ENCODE data around the gene RTKN. TPM values are rescaled to one million over a fixed set of nuclear protein-coding genes. Genes with fewer than 3 reads are reported as not detected.

The RTKN gene
- total RNA-seq, 1 donor from 2014 or later, result 26.6 TPM

GRCh38 chr2:74417763-74418162 lies 24.0 kb downstream of the RTKN start:
- H3K36me3 ChIP-seq (ENCODE audit: control insufficient read depth in 3 of 3, insufficient read depth in 3 of 3, low read length in 3 of 3), result no peaks in the 10 kb centered on the region
- H3K27ac ChIP-seq (ENCODE audit: low read depth, low read length), result no peak overlapping the region
- H3K4me3 ChIP-seq (ENCODE audit: low read length in 3 of 3), result no peak overlapping the region
- peaks cover 31 to 43% (median 35%) of the 10 kb centered on the region in 3 donors for H3K4me1 ChIP-seq (ENCODE audit: control insufficient read depth in 3 of 3, insufficient read depth in 3 of 3, low read length in 3 of 3)
- no peaks in the 10 kb centered on the region for H3K9me3 ChIP-seq (ENCODE audit: control insufficient read depth in 3 of 3, low read length in 3 of 3)
- peaks cover 23 to 47% (median 39%) of the 10 kb centered on the region in 3 donors for H3K27me3 ChIP-seq (ENCODE audit: control insufficient read depth in 3 of 3, insufficient read depth in 3 of 3, low read length in 3 of 3)
- H3K9ac ChIP-seq (ENCODE audit: low read depth in 1 of 3, low read length in 3 of 3), result no peak overlapping the region

GRCh38 chr2:74417197-74417596 lies 24.5 kb downstream of the RTKN start:
- no peaks in the 10 kb centered on the region for H3K9me3 ChIP-seq (ENCODE audit: control insufficient read depth in 3 of 3, low read length in 3 of 3)
- peaks cover 23 to 44% (median 37%) of the 10 kb centered on the region in 3 donors for H3K27me3 ChIP-seq (ENCODE audit: control insufficient read depth in 3 of 3, insufficient read depth in 3 of 3, low read length in 3 of 3)
- H3K36me3 ChIP-seq (ENCODE audit: control insufficient read depth in 3 of 3, insufficient read depth in 3 of 3, low read length in 3 of 3), result no peaks in the 10 kb centered on the region
- no peak overlapping the region for H3K9ac ChIP-seq (ENCODE audit: low read depth in 1 of 3, low read length in 3 of 3)
- no peak overlapping the region for H3K4me3 ChIP-seq (ENCODE audit: low read length in 3 of 3)
- peaks cover 30 to 41% (median 33%) of the 10 kb centered on the region in 3 donors for H3K4me1 ChIP-seq (ENCODE audit: control insufficient read depth in 3 of 3, insufficient read depth in 3 of 3, low read length in 3 of 3)
- no peak overlapping the region for H3K27ac ChIP-seq (ENCODE audit: low read depth, low read length)

GRCh38 chr2:74416778-74417177 lies 25.0 kb downstream of the RTKN start:
- H3K27ac ChIP-seq (ENCODE audit: low read depth, low read length), result no peak overlapping the region
- H3K9ac ChIP-seq (ENCODE audit: low read depth in 1 of 3, low read length in 3 of 3), result no peak overlapping the region
- H3K9me3 ChIP-seq (ENCODE audit: control insufficient read depth in 3 of 3, low read length in 3 of 3), result no peaks in the 10 kb centered on the region
- H3K27me3 ChIP-seq (ENCODE audit: control insufficient read depth in 3 of 3, insufficient read depth in 3 of 3, low read length in 3 of 3), result peaks cover 23 to 40% (median 33%) of the 10 kb centered on the region in 3 donors
- no peak overlapping the region for H3K4me3 ChIP-seq (ENCODE audit: low read length in 3 of 3)
- no peaks in the 10 kb centered on the region for H3K36me3 ChIP-seq (ENCODE audit: control insufficient read depth in 3 of 3, insufficient read depth in 3 of 3, low read length in 3 of 3)
- H3K4me1 ChIP-seq (ENCODE audit: control insufficient read depth in 3 of 3, insufficient read depth in 3 of 3, low read length in 3 of 3), result peaks cover 26 to 37% (median 29%) of the 10 kb centered on the region in 3 donors

- H3K9ac ChIP-seq (ENCODE audit: low read depth in 1 of 3, low read length in 3 of 3), result peak overlapping the region in 2 of 3 donors; percentile 40 to 75
- H3K27me3 ChIP-seq (ENCODE audit: control insufficient read depth in 3 of 3, insufficient read depth in 3 of 3, low read length in 3 of 3), result peaks cover 18 to 32% (median 25%) of the 10 kb centered on the region in 3 donors
- peaks cover 17 to 30% (median 22%) of the 10 kb centered on the region in 3 donors for H3K4me1 ChIP-seq (ENCODE audit: control insufficient read depth in 3 of 3, insufficient read depth in 3 of 3, low read length in 3 of 3)
- no peak overlapping the region for H3K27ac ChIP-seq (ENCODE audit: low read depth, low read length)
- no peaks in the 10 kb centered on the region for H3K9me3 ChIP-seq (ENCODE audit: control insufficient read depth in 3 of 3, low read length in 3 of 3)
- H3K4me3 ChIP-seq (ENCODE audit: low read length in 3 of 3), result peak overlapping the region; percentile 52 to 75 (median 74)
- H3K36me3 ChIP-seq (ENCODE audit: control insufficient read depth in 3 of 3, insufficient read depth in 3 of 3, low read length in 3 of 3), result no peaks in the 10 kb centered on the region
Observed at GRCh38 chr2:74415762-74416395, 25.9 kb downstream of the RTKN start.

- Histone ChIP-seq H3K27ac (ENCODE audit: low read depth, low read length) (peak overlapping the region; percentile 28), H3K36me3 (ENCODE audit: control insufficient read depth in 3 of 3, insufficient read depth in 3 of 3, low read length in 3 of 3) (no peaks in the 10 kb centered on the region), H3K9ac (ENCODE audit: low read depth in 1 of 3, low read length in 3 of 3) (peak overlapping the region; percentile 33 to 75 (median 40)), H3K27me3 (ENCODE audit: control insufficient read depth in 3 of 3, insufficient read depth in 3 of 3, low read length in 3 of 3) (peaks cover 15 to 30% (median 25%) of the 10 kb centered on the region in 3 donors), H3K4me3 (ENCODE audit: low read length in 3 of 3) (peak overlapping the region; percentile 52 to 75 (median 74)), H3K9me3 (ENCODE audit: control insufficient read depth in 3 of 3, low read length in 3 of 3) (no peaks in the 10 kb centered on the region), H3K4me1 (ENCODE audit: control insufficient read depth in 3 of 3, insufficient read depth in 3 of 3, low read length in 3 of 3) (peaks cover 16 to 30% (median 22%) of the 10 kb centered on the region in 3 donors)
Observed at GRCh38 chr2:74414881-74415761, 26.6 kb downstream of the RTKN start.

GRCh38 chr2:74414441-74414840 lies 27.3 kb downstream of the RTKN start:
- peak overlapping the region; percentile 33 to 75 (median 40) for H3K9ac ChIP-seq (ENCODE audit: low read depth in 1 of 3, low read length in 3 of 3)
- peaks cover 16 to 30% (median 22%) of the 10 kb centered on the region in 3 donors for H3K4me1 ChIP-seq (ENCODE audit: control insufficient read depth in 3 of 3, insufficient read depth in 3 of 3, low read length in 3 of 3)
- H3K27ac ChIP-seq (ENCODE audit: low read depth, low read length), result no peak overlapping the region
- H3K9me3 ChIP-seq (ENCODE audit: control insufficient read depth in 3 of 3, low read length in 3 of 3), result no peaks in the 10 kb centered on the region
- H3K27me3 ChIP-seq (ENCODE audit: control insufficient read depth in 3 of 3, insufficient read depth in 3 of 3, low read length in 3 of 3), result peaks cover 15 to 30% (median 25%) of the 10 kb centered on the region in 3 donors
- H3K36me3 ChIP-seq (ENCODE audit: control insufficient read depth in 3 of 3, insufficient read depth in 3 of 3, low read length in 3 of 3), result no peaks in the 10 kb centered on the region
- peak overlapping the region; percentile 52 to 75 (median 74) for H3K4me3 ChIP-seq (ENCODE audit: low read length in 3 of 3)

GRCh38 chr2:74413001-74413698 lies 28.6 kb downstream of the RTKN start:
- Histone ChIP-seq H3K27me3 (ENCODE audit: control insufficient read depth in 3 of 3, insufficient read depth in 3 of 3, low read length in 3 of 3) (peaks cover 15 to 35% (median 25%) of the 10 kb centered on the region in 3 donors), H3K9ac (ENCODE audit: low read depth in 1 of 3, low read length in 3 of 3) (no peak overlapping the region), H3K27ac (ENCODE audit: low read depth, low read length) (no peak overlapping the region), H3K4me1 (ENCODE audit: control insufficient read depth in 3 of 3, insufficient read depth in 3 of 3, low read length in 3 of 3) (peaks cover 16 to 27% (median 20%) of the 10 kb centered on the region in 3 donors), H3K36me3 (ENCODE audit: control insufficient read depth in 3 of 3, insufficient read depth in 3 of 3, low read length in 3 of 3) (no peaks in the 10 kb centered on the region), H3K9me3 (ENCODE audit: control insufficient read depth in 3 of 3, low read length in 3 of 3) (no peaks in the 10 kb centered on the region), H3K4me3 (ENCODE audit: low read length in 3 of 3) (no peak overlapping the region)

GRCh38 chr2:74407682-74408081 lies 34.1 kb downstream of the RTKN start:
- Histone ChIP-seq H3K4me3 (ENCODE audit: low read length in 3 of 3) (no peak overlapping the region), H3K9me3 (ENCODE audit: control insufficient read depth in 3 of 3, low read length in 3 of 3) (no peaks in the 10 kb centered on the region), H3K36me3 (ENCODE audit: control insufficient read depth in 3 of 3, insufficient read depth in 3 of 3, low read length in 3 of 3) (no peaks in the 10 kb centered on the region), H3K27me3 (ENCODE audit: control insufficient read depth in 3 of 3, insufficient read depth in 3 of 3, low read length in 3 of 3) (peaks cover 0 to 5% (median 0%) of the 10 kb centered on the region in 3 donors), H3K9ac (ENCODE audit: low read depth in 1 of 3, low read length in 3 of 3) (no peak overlapping the region), H3K27ac (ENCODE audit: low read depth, low read length) (no peak overlapping the region), H3K4me1 (ENCODE audit: control insufficient read depth in 3 of 3, insufficient read depth in 3 of 3, low read length in 3 of 3) (no peaks in the 10 kb centered on the region)

- Histone ChIP-seq H3K4me3 (ENCODE audit: low read length in 3 of 3) (no peak overlapping the region), H3K9ac (ENCODE audit: low read depth in 1 of 3, low read length in 3 of 3) (no peak overlapping the region), H3K27me3 (ENCODE audit: control insufficient read depth in 3 of 3, insufficient read depth in 3 of 3, low read length in 3 of 3) (peaks cover 0 to 5% (median 0%) of the 10 kb centered on the region in 3 donors), H3K4me1 (ENCODE audit: control insufficient read depth in 3 of 3, insufficient read depth in 3 of 3, low read length in 3 of 3) (no peaks in the 10 kb centered on the region), H3K36me3 (ENCODE audit: control insufficient read depth in 3 of 3, insufficient read depth in 3 of 3, low read length in 3 of 3) (no peaks in the 10 kb centered on the region), H3K27ac (ENCODE audit: low read depth, low read length) (no peak overlapping the region), H3K9me3 (ENCODE audit: control insufficient read depth in 3 of 3, low read length in 3 of 3) (no peaks in the 10 kb centered on the region)
Observed at GRCh38 chr2:74406035-74406434, 35.7 kb downstream of the RTKN start.

Measured in skeletal muscle tissue (tissue), 4 donors.